ENCODE data around the gene METTL18.

METTL18 gene

GRCh38 chr1:169784102-169784501 lies 10.6 kb downstream of the METTL18 start:
- DNase-seq: no peak

DNA sequence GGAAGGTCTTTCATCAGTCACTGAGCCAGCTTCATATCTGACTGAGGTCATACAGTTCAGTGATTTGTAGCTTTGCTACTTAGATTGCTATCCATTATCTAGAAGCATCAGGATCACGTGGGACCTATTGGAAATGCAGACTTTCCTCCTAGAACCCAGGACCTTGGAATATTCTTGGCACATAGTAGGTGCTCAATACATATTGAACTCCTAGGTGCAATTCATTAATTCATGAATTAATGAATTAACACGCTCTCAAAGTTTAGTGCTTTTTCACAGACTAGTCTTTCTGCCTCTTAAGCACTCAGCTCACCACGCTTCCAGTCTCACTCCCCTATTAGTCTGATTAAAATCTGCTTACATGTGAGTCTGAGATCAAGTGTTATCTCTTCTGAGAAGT lies 12.1 kb downstream of the METTL18 start:
- no peak for DNase-seq

- no peak for DNase-seq
Measured at GRCh38 chr1:169779970-169780369, 14.7 kb downstream of the METTL18 start.

DNA sequence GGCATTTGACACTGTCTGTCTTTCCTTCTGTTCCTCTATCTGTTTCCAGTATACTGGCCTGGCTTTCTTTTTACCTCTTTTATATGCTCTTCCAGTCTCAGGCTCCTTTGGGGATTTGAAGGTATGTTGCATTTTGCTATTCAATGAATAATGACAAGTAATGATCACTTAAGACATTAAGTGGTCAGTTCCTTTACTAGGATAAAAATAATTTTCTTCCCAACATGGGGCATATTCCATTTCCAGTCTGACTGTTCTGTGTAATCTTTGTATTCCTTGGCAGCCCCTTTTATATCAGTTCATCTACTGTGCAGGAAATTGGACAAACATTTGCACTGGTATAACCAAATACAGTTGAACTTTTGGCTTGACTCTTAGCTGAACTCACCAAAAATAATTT lies 15.6 kb downstream of the METTL18 start:
- DNase-seq: no peak

GRCh38 chr1:169776440-169776839 lies 18.3 kb downstream of the METTL18 start:
- no peak for DNase-seq

DNA sequence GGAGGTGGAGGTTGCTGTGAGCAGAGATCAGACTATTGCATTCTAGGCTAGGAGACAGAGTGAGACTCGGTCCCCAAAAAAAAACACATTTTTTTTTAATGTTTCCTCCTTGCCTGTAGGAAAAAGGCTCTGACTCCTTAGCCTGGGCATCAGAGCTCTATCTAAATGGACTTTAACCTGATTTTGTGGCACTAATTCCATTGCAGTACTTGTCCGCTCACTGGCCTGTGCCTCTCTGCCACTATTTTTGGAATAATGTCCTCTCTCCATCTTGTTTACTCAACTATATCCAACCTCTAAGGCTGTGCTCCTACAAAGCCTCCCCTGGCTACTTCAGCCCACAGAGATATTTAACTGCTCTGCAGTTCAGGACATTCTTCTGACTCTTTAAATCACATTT lies 26.5 kb downstream of the METTL18 start:
- no peak for DNase-seq

- DNase-seq: no peak
Measured at GRCh38 chr1:169765580-169766331, 29.0 kb downstream of the METTL18 start.

DNA sequence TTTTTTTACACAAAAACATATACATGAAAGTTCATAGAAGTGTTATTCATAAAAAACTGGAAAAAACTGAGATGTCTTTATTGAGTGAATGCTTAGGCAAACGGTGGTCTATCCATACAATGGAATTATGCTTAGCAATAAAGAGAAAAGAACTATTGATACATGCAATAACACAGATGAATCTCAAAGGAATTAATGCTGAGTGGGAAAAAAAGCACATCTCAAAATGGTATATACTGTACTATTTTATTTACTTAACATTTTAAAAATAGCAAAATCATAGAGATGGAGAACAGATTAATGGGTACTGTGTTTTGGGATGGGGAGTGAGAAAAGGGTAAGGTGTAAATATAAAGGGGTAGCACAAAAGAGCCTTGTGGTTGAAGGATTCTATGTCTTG lies 29.8 kb downstream of the METTL18 start:
- no peak for DNase-seq

DNA sequence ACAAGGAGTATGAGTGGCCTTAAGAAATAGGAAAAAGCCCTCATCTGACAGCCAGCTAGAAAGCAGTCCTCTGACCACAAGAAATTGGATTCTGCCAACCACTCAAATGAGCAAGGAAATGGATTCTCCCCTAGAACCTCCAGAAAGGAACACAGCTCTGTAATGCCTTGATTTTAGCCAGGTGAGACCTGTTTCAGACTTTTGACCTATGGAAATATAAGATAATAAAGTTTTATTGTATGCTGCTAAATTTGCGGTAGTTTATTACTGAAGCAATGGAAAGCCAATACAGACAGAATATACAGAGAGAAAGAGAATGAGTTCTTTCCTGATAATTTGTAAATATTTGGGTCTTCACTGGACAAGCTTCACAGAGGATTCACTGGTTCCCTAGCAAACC lies 32.0 kb downstream of the METTL18 start:
- DNase-seq: no peak

DNA sequence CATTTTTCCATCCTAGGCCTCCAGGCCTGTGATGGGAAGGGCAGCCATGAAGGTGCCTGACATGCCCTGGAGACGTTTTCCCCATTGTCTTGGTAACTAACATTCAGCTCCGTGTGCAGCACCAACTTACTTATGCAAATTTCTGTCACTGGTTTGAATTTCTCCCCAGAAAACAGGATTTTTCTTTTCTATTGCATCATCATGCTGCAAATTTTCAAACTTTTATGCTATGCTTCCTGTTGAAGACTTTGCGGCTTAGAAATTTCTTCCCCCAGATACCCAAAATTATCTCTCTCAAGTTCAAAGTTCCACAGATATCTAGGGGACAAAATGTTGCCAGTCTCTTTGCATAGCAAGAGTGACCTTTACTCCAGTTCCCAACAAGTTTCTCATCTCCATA lies 35.7 kb downstream of the METTL18 start:
- DNase-seq: no peak

DNA sequence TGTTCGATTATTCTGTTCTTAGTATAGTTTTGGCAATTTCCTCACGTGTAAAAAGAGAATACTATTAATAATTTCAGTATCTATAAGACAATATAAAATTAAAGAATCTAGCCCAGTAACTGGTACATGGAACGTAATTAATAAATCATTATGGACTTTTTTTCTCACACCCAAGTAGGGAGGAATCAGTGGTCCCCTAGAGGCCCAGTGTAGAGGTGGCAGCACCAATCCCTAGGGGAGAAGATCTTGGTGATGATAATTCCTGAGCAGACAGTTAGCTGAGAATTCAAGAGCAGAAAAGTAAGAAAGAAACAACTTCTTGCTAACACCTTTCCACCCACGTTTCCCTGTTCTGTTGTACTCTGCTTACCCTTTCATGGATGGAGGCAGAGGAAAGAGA lies 41.2 kb downstream of the METTL18 start:
- DNase-seq: no peak

- no peak for DNase-seq
Measured at GRCh38 chr1:169750041-169750440, 44.7 kb downstream of the METTL18 start.

DNA sequence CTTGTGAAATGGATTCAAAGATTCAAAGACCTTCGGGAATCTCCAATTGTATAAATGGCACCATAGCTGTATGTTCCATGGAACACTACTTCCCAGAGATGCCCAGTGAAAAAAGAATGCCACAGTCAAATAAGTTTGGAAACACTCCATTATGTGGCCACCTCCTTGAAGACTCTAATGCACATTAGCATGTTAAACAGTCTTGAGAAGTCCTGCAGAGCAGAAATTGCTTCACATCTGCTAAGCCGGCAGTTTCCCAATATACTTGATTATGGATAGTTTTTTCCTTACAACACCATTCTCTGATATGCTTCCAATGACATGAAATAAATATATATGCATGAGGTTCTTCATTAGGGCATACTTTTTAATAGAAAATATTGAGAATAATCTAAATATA lies 48.2 kb downstream of the METTL18 start:
- no peak for DNase-seq

DNA sequence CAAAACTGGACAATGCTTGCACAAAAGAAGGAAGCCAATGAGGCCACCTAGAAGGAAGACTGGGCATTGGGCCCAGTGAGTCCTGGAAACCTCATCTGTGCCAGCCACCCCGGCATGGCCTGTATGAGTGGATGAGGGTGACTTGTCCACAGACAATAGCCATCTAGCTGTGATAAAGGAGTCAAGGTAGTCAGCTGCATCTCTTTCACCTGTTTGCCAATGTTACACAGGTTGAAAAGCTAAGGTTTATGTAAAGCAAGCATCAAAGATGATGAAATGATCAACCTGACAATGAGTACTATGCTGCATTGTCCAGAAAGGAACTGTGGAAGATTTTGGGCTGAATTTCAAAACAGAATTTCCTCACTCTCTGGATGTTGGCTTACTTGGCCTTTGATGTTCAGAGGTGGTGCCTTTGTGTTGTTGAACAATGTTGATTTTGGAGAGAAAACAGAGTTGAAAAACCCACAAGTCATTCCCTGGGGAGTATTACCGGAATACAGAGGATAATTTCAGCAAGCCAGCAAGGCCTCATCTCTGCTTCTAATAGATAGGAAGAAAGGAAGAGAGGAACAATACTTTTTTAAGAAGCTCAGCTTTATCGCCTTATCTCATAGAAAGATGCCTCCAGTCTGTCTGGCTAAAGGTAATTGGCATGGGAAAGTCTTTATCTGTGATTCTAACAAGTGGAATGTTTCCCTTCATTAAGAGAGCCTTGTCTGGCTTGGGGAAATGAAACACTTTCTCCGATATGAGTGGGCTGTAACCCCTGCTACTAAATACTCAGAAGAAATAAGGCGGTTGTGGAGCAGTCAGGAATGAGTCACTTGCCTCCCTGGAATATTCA lies 49.5 kb downstream of the METTL18 start:
- DNase-seq: no peak
